ENCODE results near the gene SPAG16. TPM values are rescaled to one million over a fixed set of nuclear protein-coding genes. Genes with fewer than 3 reads are reported as not detected.
"Not testable (repeated sequence)": the region's sequence is repeated elsewhere in the genome, so short reads cannot be mapped to it uniquely, and the experiment has no call there.

SPAG16 gene
- total RNA-seq, 1 donor from 2014 or later = 20.6 TPM

DNA sequence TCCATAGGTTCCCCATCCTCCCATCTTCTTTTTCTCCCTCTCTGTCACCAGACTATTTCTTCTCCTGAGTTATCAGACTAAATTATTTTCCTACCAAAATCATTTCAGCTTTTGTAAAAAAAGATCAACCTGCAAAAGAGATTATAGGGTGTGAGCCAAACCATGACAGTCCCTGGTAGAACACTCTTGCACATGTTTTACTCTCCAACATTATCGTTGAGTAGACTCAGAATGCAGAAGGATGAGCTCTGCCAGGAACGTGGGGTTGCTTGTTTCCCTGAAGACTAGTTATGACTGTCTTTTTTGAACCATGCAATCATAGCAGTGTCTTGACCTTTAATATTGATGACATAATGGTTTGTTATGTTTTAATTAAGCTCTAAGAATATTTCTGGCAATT, 766.5 kb downstream of the SPAG16 start:
- Histone ChIP-seq H3K4me1 (no peaks in the 10 kb centered on the region), H3K9me3 (replicated peaks) (peaks cover 16% of the 10 kb centered on the region), H3K4me3 (no peak overlapping the region), H3K27ac (replicated peaks) (no peak overlapping the region), H3K27me3 (ENCODE audit: low read depth) (no peaks in the 10 kb centered on the region), H3K36me3 (no peaks in the 10 kb centered on the region)
- intact Hi-C loops (cut with micrococcal nuclease) = no loop called here
- TF ChIP-seq CTCF (IDR thresholded peaks at IDR 0.05; ENCODE audit: borderline replicate concordance) = no peak
- DNase-seq = no peak

- no peak for DNase-seq
- H3K36me3 ChIP-seq = no peaks in the 10 kb centered on the region
- H3K27ac ChIP-seq (replicated peaks) = no peak overlapping the region
- H3K4me1 ChIP-seq = no peaks in the 10 kb centered on the region
- no peak overlapping the region for H3K4me3 ChIP-seq
- no peaks in the 10 kb centered on the region for H3K27me3 ChIP-seq (ENCODE audit: low read depth)
- no peak for TF ChIP-seq CTCF (IDR thresholded peaks at IDR 0.05; ENCODE audit: borderline replicate concordance)
- peaks cover 8% of the 10 kb centered on the region for H3K9me3 ChIP-seq (replicated peaks)
- intact Hi-C loops (cut with micrococcal nuclease) = no loop called here
These were observed 767.3 kb downstream of the SPAG16 start for GRCh38 chr2:214051585-214051984.

GRCh38 chr2:214052235-214052634, 768.0 kb downstream of the SPAG16 start:
- Histone ChIP-seq H3K27ac (replicated peaks) (no peak overlapping the region), H3K36me3 (no peaks in the 10 kb centered on the region), H3K4me1 (no peaks in the 10 kb centered on the region), H3K27me3 (ENCODE audit: low read depth) (no peaks in the 10 kb centered on the region), H3K9me3 (replicated peaks) (peaks cover 3% of the 10 kb centered on the region), H3K4me3 (no peak overlapping the region)
- intact Hi-C loops (cut with micrococcal nuclease) = no loop called here
- TF ChIP-seq CTCF (IDR thresholded peaks at IDR 0.05; ENCODE audit: borderline replicate concordance) = no peak
- DNase-seq = no peak

DNA sequence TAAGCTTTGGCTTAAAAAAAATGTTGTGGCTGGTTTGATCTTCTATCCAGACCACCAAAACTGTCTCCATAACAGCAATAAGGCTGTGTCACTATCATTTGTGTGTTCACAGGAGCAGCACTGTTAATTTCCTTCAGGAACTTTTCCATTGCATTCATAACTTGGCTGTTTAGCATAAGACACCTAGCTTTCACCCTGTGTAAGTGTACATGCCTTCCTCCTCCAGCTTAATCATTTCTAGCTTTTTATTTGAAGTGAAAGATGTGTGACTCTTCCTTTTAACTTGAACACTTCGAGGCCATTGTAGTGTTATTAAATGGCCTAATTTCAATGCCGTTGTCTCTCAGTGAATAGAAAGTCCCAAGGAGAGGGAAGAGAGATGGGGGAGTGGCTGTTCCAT, 773.7 kb downstream of the SPAG16 start:
- H3K4me3 ChIP-seq = no peak overlapping the region
- intact Hi-C loops (cut with micrococcal nuclease) = no loop called here
- no peaks in the 10 kb centered on the region for H3K36me3 ChIP-seq
- DNase-seq = no peak
- no peaks in the 10 kb centered on the region for H3K9me3 ChIP-seq (replicated peaks)
- H3K27ac ChIP-seq (replicated peaks) = no peak overlapping the region
- no peaks in the 10 kb centered on the region for H3K27me3 ChIP-seq (ENCODE audit: low read depth)
- H3K4me1 ChIP-seq = no peaks in the 10 kb centered on the region
- TF ChIP-seq CTCF (IDR thresholded peaks at IDR 0.05; ENCODE audit: borderline replicate concordance) = no peak

GRCh38 chr2:214062279-214062678, 778.0 kb downstream of the SPAG16 start:
- H3K36me3 ChIP-seq; H3K9me3 ChIP-seq (replicated peaks); H3K27ac ChIP-seq (replicated peaks); H3K27me3 ChIP-seq (ENCODE audit: low read depth); DNase-seq; H3K4me1 ChIP-seq; H3K4me3 ChIP-seq; intact Hi-C loops (cut with micrococcal nuclease): not testable (repeated sequence)

- intact Hi-C loops (cut with micrococcal nuclease) = no loop called here
- no peak for TF ChIP-seq CTCF (IDR thresholded peaks at IDR 0.05; ENCODE audit: borderline replicate concordance)
- Histone ChIP-seq H3K4me3 (no peak overlapping the region), H3K4me1 (no peaks in the 10 kb centered on the region), H3K27ac (replicated peaks) (no peak overlapping the region), H3K36me3 (no peaks in the 10 kb centered on the region), H3K27me3 (ENCODE audit: low read depth) (no peaks in the 10 kb centered on the region), H3K9me3 (replicated peaks) (peaks cover 5% of the 10 kb centered on the region)
- no peak for DNase-seq
These were observed 780.2 kb downstream of the SPAG16 start for GRCh38 chr2:214064471-214064870.
